Raji (cell line): ENCODE measurements around the gene ARFIP1.

Experiments
- POLR2A ChIP-seq: IDR thresholded peaks from 2 replicates; pipeline ENCODE4 v1.6.1; 2011; ENCODE audit warnings: low read depth, low read length, control low read depth; ENCODE audit not compliant: insufficient read depth

ARFIP1 gene, protein sequence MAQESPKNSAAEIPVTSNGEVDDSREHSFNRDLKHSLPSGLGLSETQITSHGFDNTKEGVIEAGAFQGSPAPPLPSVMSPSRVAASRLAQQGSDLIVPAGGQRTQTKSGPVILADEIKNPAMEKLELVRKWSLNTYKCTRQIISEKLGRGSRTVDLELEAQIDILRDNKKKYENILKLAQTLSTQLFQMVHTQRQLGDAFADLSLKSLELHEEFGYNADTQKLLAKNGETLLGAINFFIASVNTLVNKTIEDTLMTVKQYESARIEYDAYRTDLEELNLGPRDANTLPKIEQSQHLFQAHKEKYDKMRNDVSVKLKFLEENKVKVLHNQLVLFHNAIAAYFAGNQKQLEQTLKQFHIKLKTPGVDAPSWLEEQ

DNA sequence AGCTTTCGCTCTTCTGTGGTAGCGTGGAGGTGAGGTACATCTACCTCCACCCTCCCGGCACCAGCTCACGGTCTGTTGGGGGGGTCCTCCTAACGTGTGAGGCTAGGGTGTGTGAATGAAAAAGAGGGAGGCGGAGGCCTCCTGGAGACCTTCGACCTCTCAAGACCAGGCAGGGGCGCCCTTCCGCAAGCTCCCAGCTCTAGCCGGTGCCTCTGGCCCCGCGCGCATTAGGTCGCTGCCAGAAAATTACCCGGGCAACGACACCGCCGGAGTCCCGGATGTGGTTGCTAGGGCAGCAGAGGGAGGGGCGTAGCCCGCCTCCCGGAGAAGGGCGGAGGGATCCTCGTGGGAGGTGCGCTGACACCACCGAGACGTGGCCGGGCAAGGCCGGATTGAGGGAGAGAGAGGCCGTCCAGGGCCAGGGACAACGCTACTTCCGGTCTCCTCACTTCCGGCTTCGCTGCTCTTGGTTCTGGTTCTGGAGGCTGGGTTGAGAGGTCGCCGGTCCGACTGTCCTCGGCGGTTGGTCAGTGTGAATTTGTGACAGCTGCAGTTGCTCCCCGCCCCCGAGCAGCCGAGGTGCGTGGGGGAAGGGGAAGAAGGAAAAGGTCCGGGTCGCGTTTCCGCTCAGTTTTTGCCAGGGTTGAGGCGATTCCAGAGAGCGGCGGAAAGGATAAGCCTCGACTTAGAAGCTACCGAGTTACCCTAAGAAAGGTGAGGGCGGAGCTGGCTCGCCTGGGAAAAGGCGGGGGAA lies at the start of gene ARFIP1, which contains the start of gene TIGD4:
Gene ARFIP1 (plus strand): TSS at position 442 of the 754 bp plus-strand sequence. CDS start 49,680 bp downstream, outside the sequence.
Gene TIGD4 (minus strand): TSS at position 218 of the 754 bp plus-strand sequence. CDS start 8,726 bp downstream, outside the sequence.
- peak; percentile 78 for TF ChIP-seq POLR2A

DNA sequence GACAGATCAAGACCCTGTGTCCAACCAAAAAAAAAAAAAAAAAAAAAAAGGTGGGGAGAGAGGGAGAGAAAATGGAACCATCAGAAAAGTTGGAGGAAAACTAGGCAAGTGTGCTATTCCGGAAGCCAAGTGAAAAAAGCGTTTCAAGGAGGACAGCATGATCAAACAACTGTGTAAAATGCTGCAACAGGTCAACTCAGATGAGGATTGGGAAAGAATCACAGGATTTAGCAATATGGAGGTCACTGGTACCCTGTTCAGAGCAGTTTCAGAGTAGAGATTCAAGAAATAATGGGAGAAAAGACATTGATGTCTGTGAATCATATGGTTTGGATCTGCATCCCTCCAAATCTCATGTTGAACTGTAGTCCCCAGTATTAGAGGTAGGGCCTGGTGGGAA lies 47.8 kb upstream of the ARFIP1 start:
- no peak for TF ChIP-seq POLR2A

DNA sequence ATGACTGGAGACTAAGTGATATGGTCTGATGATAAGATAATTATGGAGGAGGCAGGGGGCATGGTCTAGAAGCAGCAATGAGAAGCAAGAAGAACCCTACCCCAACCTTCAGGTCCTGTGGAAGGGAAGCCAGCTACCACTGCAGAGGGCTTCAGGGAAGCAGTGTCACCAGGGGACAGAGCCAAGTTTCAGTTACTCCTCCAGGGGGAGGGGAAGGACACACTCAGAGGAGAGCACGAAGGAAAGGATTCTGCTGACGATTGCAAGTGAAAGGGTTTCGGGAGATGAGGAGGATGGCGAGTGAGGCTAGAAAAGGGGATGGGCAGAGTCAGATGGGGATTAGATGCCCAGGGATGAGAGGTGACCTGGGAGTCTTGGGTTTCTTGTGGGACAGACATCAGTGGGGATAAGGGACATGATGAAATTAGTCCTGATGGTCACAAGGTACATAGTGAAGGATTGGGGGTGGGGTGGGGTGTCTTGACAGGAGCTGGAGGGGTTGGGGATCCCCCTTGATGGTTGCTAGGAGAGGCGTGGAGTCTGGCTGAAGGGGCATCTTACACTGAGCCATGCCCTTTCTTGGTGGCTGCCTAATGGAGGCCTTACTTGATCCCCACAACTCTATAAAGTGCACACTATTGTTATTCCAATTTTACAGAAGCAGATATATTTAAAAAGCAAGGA lies 45.6 kb upstream of the ARFIP1 start:
- TF ChIP-seq POLR2A: no peak

DNA sequence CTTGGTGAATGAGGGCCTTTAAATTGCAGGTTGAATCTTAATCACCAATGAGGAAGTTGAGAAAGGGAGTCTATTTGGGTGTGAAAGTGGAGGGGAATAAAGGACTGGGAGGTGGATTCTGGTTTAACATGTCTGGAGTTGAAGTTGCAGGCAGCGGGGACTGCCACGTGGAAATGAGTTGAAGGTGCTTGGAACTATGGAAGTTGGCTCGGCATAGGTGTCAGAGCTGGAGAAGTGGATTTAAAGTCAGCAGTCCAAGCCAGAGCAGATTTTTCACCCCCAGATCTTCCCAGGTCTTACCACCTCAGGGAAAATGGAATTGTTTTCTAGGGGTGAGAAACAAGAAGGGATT lies 45.1 kb upstream of the ARFIP1 start:
- no peak for TF ChIP-seq POLR2A

DNA sequence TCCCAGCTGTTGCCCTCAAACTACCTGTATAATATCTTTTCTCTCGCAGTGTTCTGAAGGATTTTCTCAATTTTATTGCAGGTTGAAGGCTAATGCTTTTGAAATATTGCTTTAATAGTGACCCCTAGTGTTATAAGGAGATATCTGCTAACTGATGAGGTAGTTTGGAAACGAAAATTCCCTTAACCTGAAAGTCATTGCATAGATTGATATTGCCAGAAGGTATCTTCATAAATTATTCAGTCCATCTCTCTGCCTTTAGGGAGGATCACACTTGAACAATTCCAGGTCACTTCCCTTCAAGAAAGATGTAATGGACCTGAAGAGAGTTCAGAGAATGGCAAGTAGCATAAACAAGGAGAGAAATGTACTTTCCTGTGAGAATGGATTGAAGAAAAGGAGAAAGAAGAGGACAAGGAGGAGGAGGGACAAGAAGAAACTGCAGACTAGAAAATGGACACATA lies 44.3 kb upstream of the ARFIP1 start:
- no peak for TF ChIP-seq POLR2A

DNA sequence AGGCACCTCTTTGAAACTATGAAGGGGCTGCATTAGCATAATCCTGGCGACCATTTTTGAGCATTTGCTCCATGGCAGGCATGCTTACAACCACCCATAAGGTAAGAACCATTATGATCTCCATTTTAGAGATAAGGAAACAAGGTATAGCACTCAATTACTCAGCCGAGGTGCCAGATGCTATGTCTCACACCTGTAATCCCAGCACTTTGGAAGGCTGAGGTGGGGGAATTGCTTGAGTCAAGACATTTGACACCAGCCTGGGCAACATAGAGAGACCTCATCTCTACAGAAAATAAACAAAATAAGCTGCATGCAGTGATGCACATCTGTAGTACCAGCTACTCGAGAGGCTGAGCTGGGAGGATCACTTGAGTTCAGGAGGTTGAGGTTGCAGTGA lies 43.8 kb upstream of the ARFIP1 start:
- no peak for TF ChIP-seq POLR2A

DNA sequence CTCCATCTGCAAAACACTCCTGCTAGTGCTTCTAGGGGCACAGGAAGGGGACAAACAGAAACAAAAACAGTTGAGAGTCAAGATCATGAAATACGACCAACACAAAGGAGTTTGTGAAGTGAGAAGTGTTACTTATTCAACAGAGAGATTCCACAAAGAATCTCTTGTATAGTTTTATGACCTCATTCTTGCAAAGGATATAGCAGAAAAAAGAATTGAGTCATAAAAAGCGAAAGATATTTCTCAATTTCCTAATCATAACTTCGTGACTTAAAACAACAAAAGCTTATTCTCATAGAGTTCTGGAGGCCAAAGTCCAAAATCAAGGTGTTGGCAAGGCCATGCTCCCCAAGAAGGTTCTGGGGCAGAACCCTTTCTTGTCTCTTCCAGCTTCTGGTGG lies 40.9 kb upstream of the ARFIP1 start:
- no peak for TF ChIP-seq POLR2A

DNA sequence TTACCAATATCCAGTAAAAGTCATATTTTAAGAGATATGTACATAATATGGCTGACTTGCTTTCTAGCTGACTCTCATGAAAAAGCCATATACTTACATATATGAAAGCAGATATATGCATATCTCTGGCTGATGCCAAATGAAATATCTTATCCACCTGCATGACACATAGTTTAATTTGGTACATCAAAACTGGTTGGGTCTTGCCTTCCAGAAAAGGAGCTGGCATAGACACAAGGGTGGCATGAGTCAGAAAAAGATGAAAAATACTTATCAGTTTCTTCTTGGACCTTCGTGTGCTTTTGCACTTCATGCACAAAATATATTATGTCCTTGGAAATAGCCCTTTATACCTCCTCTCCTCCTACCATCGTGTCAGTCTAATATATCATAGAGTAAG lies 32.3 kb upstream of the ARFIP1 start:
- TF ChIP-seq POLR2A: no peak

DNA sequence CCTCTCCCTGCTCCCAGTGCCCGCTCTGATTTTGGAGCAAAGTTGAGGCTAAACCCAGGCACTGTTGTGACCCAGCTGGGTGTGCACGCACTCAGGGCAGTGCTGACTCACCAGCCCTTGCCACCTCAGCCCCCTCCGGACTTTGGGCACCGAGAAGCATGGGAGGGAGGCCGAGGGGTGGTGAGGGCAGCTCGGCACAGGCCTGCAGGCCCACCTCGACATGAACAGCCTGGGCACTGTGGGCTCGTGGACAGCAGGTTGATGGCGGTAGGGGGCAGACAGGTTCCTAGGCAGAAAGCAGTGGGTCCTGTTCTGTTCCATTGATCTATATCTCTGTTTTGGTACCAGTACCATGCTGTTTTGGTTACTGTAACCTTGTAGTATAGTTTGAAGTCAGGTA lies 31.1 kb upstream of the ARFIP1 start:
- no peak for TF ChIP-seq POLR2A

DNA sequence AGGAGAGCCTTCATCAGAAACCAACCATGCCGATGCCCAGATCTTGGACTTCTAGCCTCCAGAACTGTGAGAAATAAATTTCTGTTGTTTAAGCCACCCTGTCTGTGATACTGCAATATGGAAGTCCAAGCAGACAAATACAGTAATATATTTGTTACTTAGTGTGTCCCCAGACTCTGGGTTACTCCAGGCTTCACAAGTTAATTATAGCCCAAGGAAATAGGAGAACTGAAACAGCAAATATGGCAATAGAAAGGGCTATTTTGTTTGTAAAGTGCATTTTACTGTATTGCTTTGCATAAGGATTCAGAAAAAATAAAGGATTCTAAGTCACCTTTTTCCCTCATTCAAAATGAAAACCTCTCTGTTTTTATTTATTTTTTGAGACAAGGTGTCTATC lies 16.0 kb upstream of the ARFIP1 start:
- no peak for TF ChIP-seq POLR2A

DNA sequence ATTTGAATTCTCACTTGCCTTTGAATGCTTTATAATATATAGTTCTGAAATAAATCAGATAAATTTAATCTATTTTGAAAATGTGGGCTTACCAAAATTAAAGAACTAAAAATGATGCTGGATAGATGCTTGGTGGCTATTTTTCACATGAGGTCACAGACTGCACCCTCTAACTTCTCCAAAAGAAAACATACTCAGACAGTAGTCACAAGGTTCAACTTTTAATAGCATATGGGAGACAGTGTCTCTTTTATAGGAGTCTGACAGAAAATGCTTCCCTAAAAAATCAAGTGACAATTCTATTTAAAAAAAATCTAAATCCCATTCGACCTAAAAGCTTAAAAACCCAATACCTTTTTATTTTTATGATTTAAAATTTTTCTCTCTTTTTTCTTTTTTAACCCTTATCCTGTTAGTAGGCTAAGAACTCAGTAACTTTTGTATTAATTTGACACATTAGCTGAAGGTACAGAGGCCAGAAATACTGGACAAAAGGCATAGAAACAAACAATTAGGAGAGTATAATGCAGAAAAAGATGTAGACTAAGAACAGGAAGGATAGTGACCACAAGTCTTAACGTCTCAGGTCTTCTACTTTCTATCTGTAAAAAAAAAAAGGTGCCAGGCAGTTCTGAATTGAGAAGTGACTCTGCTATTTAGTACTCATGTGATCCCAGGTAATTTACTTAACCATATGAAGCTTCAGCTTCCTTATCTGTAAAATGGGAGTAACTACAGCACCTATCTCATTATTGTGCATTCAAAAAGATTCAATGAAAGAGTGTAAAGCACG lies 7.8 kb upstream of the ARFIP1 start:
- no peak for TF ChIP-seq POLR2A

DNA sequence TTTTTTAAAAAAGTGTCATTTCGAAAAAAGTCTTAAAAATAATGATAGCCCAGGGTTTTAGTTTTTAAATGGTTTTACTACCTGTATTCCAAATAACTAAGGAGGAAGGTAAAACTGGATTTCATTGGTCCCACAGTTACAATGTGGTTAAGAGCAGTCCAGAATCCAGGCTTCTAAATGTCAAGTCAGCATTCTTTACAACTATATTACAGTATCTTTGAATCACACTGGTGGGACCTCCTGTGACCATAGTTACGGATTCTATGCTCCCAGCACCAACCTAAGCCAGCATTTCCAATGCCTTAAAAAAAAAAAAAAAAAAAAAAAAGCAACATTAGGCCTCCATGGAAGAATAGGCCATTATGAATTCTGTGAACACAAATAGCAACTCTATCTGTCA lies 6.4 kb upstream of the ARFIP1 start:
- TF ChIP-seq POLR2A: no peak

DNA sequence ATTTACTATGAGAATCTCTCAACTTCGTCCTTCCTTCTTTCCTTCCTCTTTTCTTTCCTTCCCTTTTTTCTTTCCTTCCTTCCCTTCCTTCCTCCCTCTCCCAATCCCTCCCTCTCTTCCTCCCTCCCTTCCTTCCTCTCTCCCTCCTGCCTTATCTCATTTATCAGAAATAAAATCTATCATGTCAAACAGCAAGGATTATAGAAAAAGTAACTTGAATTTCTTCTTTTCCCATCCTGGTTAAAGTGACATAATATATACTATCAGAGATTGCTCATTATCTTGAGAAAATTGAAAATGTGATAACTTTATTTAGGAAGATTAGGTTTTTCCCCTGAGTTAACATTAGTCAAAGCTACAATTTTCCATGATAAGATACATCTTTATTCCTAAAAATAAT lies 5.8 kb upstream of the ARFIP1 start:
- no peak for TF ChIP-seq POLR2A

DNA sequence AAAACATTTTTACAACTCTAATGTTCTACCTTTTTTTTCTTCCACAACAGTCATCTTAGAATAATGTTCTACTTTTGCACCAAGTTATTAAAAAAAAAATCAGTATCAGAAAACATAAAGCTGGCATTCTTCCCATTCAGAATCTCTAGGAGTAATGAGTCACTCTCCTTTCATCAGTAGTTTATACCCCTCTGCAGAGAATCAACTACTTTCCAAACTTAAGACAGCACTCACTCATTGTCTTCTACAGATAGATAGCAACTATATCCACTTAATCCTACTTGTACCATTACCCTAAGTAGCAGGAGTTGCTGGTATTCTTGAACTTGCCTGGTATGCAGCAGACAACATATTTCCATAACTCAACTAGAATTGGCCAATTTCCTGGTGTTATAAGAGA lies 3.4 kb upstream of the ARFIP1 start:
- TF ChIP-seq POLR2A: no peak

DNA sequence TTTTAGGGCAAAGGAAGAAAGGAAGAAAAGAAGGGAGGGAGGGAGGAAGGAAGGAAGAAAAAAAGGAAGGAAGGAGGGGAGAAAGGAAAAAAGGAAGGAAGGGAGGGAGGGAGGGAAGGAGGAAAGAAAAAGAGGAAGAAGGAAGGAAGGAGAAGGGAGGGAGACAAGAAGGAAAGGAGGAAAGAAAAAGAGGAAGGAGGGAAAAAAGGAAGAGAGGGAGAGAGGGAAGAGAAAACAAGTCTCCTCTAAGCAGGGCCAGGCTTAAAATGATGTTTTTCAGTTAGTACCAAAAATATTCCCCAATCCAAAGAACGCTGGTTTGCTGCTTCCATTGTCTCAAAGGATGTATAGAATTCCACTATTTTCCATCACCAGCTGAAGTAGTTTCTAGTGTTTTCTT lies 2.3 kb upstream of the ARFIP1 start:
- TF ChIP-seq POLR2A: no peak
